ENCODE data around the gene BID.

The BID gene

DNA sequence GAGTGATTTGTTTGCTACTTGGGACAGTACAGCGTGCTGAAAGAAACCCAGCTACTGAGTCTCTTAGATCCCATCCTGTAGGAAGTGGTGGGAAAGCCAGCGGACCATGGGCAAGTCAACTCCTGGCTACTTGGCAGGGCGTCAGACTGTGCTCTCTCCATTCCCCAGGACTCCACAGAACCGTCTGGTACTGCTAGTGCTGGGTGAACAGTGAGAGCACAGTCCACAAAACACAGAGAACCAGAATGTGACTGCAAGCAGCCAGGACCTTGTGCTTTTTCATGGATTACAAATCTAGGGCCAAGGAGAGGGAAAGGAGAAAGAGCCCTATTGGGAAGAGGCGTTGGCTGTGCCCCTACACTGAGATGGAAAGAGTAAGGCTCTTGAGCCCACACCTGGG is 10.2 kb downstream of the BID start:
- TF ChIP-seq, protein P1, sequence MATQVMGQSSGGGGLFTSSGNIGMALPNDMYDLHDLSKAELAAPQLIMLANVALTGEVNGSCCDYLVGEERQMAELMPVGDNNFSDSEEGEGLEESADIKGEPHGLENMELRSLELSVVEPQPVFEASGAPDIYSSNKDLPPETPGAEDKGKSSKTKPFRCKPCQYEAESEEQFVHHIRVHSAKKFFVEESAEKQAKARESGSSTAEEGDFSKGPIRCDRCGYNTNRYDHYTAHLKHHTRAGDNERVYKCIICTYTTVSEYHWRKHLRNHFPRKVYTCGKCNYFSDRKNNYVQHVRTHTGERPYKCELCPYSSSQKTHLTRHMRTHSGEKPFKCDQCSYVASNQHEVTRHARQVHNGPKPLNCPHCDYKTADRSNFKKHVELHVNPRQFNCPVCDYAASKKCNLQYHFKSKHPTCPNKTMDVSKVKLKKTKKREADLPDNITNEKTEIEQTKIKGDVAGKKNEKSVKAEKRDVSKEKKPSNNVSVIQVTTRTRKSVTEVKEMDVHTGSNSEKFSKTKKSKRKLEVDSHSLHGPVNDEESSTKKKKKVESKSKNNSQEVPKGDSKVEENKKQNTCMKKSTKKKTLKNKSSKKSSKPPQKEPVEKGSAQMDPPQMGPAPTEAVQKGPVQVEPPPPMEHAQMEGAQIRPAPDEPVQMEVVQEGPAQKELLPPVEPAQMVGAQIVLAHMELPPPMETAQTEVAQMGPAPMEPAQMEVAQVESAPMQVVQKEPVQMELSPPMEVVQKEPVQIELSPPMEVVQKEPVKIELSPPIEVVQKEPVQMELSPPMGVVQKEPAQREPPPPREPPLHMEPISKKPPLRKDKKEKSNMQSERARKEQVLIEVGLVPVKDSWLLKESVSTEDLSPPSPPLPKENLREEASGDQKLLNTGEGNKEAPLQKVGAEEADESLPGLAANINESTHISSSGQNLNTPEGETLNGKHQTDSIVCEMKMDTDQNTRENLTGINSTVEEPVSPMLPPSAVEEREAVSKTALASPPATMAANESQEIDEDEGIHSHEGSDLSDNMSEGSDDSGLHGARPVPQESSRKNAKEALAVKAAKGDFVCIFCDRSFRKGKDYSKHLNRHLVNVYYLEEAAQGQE (IDR thresholded peaks at IDR 0.05; ENCODE audit: insufficient read depth in 1 of 2, low read depth in 2 of 2, low read length in 2 of 2) = no peak
- TF ChIP-seq SIN3A (IDR thresholded peaks at IDR 0.05; ENCODE audit: borderline replicate concordance, insufficient read depth, low read length) (no peak), POLR2AphosphoS5 (IDR thresholded peaks at IDR 0.05; ENCODE audit: low read depth, low read length) (no peak), FOXP2 (optimal IDR thresholded peaks at IDR 0.05; ENCODE audit: borderline replicate concordance, extremely low read depth, extremely low read length, insufficient read depth) (no peak), TAF1 (IDR thresholded peaks at IDR 0.05; ENCODE audit: borderline replicate concordance, insufficient read depth, low read length) (no peak)

GRCh38 chr22:17761138-17761488 is 13.2 kb downstream of the BID start:
- TF ChIP-seq, protein P1 (IDR thresholded peaks at IDR 0.05; ENCODE audit: insufficient read depth in 1 of 2, low read depth in 2 of 2, low read length in 2 of 2) = no peak
- no peak for TF ChIP-seq TAF1 (IDR thresholded peaks at IDR 0.05; ENCODE audit: borderline replicate concordance, insufficient read depth, low read length)
- no peak for TF ChIP-seq POLR2AphosphoS5 (IDR thresholded peaks at IDR 0.05; ENCODE audit: low read depth, low read length)
- no peak for TF ChIP-seq SIN3A (IDR thresholded peaks at IDR 0.05; ENCODE audit: borderline replicate concordance, insufficient read depth, low read length)
- TF ChIP-seq FOXP2 (optimal IDR thresholded peaks at IDR 0.05; ENCODE audit: borderline replicate concordance, extremely low read depth, extremely low read length, insufficient read depth) = no peak

GRCh38 chr22:17754233-17754925 is 19.9 kb downstream of the BID start:
- TF ChIP-seq, protein P1 (IDR thresholded peaks at IDR 0.05; ENCODE audit: insufficient read depth in 1 of 2, low read depth in 2 of 2, low read length in 2 of 2) = no peak
- TF ChIP-seq FOXP2 (optimal IDR thresholded peaks at IDR 0.05; ENCODE audit: borderline replicate concordance, extremely low read depth, extremely low read length, insufficient read depth) (no peak), SIN3A (IDR thresholded peaks at IDR 0.05; ENCODE audit: borderline replicate concordance, insufficient read depth, low read length) (no peak), POLR2AphosphoS5 (IDR thresholded peaks at IDR 0.05; ENCODE audit: low read depth, low read length) (no peak), TAF1 (IDR thresholded peaks at IDR 0.05; ENCODE audit: borderline replicate concordance, insufficient read depth, low read length) (no peak)

- TF ChIP-seq TAF1 (IDR thresholded peaks at IDR 0.05; ENCODE audit: borderline replicate concordance, insufficient read depth, low read length) (no peak), SIN3A (IDR thresholded peaks at IDR 0.05; ENCODE audit: borderline replicate concordance, insufficient read depth, low read length) (no peak), FOXP2 (optimal IDR thresholded peaks at IDR 0.05; ENCODE audit: borderline replicate concordance, extremely low read depth, extremely low read length, insufficient read depth) (no peak), POLR2AphosphoS5 (IDR thresholded peaks at IDR 0.05; ENCODE audit: low read depth, low read length) (no peak)
- TF ChIP-seq, protein P1 (IDR thresholded peaks at IDR 0.05; ENCODE audit: insufficient read depth in 1 of 2, low read depth in 2 of 2, low read length in 2 of 2) = no peak
Observed at GRCh38 chr22:17753401-17753989, 20.8 kb downstream of the BID start.
